ENCODE measurements around the gene RPP25L.
A peak's percentile ranks its signal among the peaks of the same experiment; 100 is the strongest.
"Not testable (repeated sequence)": the region's sequence is repeated elsewhere in the genome, so short reads cannot be mapped to it uniquely, and the experiment has no call there.

The RPP25L gene, protein sequence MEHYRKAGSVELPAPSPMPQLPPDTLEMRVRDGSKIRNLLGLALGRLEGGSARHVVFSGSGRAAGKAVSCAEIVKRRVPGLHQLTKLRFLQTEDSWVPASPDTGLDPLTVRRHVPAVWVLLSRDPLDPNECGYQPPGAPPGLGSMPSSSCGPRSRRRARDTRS

GRCh38 chr9:34611811-34612787 is at the start of gene RPP25L:
RPP25L (minus strand) TSS chr9:34612097; CDS start chr9:34611296, 801 bp downstream.
- DNase-seq (ENCODE audit: low read depth) = peak; percentile 18

- DNase-seq (ENCODE audit: low read depth) = no peak
These were observed 47.8 kb upstream of the RPP25L start for GRCh38 chr9:34659592-34660253.

- no peak for DNase-seq (ENCODE audit: low read depth)
These were observed 46.6 kb upstream of the RPP25L start for GRCh38 chr9:34658461-34658860.

GRCh38 chr9:34656992-34657391 is 45.1 kb upstream of the RPP25L start:
- DNase-seq (ENCODE audit: low read depth) = no peak

DNA sequence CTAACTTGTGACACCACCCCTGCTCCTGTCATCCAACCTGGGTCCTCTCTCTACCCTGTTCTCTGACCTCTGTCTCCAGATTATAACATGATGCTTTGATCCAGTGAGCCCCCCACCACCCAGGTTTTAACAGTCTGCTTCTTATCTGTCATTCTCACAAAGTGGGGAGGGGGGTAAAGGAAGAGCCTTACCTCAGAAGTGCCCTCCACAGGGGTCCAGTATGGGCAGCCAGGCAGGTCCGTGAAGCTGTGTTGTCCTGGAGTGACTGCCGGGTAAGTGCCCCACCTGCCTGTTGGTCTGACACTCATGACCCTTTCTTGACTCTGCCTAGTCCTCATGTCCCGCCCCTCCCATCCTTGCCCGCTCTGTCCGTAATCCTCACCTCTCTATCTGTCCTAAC is 43.5 kb upstream of the RPP25L start:
- no peak for DNase-seq (ENCODE audit: low read depth)

DNA sequence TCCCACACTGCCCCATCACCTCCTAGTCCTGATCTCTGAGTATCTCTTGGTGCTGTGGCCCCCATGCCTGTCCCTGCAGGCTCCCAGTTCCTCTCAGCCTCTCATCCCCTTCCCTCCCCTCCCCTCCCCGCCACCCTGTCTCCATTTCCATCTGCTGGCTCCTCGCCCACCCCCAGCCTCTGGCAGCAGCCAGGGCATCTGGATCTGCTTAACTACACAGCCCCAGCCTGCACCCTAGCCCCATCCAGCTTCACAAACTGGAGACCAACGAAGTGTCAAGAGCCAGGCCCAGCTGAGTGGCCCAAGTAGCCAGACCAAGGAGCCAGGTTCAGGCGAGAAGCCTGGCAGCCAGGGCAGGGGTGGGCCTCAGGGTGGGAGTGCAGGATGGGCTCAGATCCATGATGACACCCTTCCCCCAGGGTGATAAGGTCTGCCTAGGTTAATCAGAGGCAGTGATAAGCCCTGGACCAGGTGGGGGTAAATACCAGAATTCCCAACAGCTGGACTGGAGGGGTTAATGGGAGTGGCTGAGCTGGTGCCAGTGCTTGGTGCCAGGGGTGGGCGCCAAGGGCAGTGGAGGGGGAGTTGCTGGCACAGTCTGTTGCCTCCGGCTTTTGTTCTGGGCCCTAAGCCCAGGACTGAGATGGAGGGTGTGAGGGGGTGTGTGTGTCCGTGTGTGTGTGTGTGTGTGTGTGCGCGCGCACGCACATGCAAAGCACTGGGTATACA is 42.6 kb upstream of the RPP25L start:
- DNase-seq (ENCODE audit: low read depth) = no peak

- DNase-seq (ENCODE audit: low read depth) = no peak
These were observed 41.5 kb upstream of the RPP25L start for GRCh38 chr9:34653151-34654072.

DNA sequence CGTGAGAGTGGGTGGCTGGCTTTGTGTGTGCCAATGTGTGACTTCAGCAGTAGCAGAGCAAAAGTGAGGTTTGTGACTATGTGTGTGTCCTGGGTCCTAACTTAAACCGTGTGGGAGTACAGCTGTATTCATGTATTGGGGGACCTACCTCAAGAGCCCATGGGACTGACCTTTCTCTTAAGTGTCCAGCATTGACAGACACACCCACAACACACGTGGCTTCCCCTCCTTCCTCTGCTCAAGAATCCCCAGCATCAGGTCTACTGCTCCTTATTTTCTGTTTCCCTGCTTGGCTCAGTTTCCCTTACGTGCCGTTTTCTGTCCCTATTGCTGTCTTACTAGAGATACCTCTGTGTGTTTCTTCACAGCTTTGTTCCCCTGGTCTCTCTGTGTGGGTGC is 40.7 kb upstream of the RPP25L start:
- DNase-seq (ENCODE audit: low read depth) = no peak

- no peak for DNase-seq (ENCODE audit: low read depth)
These were observed 40.1 kb upstream of the RPP25L start, which contains the start of gene IL11RA for GRCh38 chr9:34651876-34652601. IL11RA (plus strand) TSS chr9:34652185; CDS start chr9:34655218, 3,033 bp downstream.

DNA sequence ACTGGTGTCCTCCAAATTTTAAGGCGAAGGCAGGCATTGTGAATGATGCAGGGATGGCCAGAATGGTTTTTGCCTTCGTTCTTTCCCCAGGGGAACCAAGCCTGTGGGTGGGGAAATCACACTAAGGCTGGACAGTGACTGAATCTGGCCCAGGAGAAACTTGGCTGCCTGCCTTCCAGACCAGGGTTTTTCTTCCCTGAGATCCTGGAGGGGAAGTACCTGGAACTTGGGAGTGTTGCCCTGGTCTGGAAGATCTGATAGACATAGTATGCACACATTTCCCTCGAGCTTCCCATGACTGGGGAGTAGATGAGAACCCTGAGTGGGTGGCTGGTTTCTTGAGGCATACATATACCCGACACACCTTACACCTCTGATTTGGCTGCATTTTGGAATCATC is 39.4 kb upstream of the RPP25L start:
- DNase-seq (ENCODE audit: low read depth) = no peak

DNA sequence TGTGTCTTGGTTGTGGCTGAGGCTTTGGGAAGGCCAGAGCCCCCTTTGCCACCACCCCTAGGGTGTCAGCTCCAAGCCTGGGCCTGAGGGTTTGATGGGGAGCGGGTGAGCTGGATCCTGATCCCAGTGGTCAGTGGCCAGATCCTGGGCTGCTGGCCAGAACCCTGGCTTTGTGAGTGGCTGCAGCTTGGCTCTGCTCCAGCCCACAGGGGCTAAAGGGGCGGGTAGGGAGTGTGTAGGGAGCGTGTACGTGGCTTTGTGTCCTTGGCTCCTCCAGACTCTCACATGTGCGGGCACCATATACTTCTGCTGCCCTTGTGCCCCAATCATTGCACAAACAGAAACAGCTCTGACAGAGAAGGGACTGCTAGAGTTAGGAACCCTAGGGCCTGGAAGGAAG is 38.9 kb upstream of the RPP25L start:
- no peak for DNase-seq (ENCODE audit: low read depth)

DNA sequence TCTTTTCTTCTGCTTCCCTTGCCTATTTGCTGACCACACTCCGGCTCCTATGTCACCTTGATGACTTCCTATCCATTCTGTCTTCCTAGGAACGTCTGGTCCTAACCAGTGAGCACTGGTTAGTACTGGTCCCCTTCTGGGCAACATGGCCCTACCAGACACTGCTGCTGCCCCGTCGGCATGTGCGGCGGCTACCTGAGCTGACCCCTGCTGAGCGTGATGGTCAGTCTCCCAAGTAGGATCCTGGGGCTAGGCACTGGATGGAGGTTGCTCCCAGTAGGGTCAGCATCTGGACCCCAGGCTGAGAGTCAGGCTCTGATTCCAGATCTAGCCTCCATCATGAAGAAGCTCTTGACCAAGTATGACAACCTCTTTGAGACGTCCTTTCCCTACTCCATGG is 36.8 kb upstream of the RPP25L start:
- DNase-seq (ENCODE audit: low read depth) = no peak

DNA sequence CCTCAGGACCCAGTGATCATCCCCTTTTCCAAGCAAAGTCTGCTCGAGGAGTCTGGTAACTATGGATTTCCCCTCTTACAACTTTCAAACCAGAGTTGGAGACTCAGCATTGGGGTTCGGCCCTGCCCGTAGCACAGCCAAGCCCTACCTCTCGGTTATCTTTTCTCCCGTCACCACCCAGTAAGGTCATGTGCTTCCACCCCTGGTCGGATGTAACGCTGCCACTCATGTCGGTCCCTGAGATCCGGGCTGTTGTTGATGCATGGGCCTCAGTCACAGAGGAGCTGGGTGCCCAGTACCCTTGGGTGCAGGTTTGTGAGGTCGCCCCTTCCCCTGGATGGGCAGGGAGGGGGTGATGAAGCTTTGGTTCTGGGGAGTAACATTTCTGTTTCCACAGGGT is 35.8 kb upstream of the RPP25L start:
- DNase-seq (ENCODE audit: low read depth) = no peak

- no peak for DNase-seq (ENCODE audit: low read depth)
These were observed 35.1 kb upstream of the RPP25L start for GRCh38 chr9:34647084-34647403.

DNA sequence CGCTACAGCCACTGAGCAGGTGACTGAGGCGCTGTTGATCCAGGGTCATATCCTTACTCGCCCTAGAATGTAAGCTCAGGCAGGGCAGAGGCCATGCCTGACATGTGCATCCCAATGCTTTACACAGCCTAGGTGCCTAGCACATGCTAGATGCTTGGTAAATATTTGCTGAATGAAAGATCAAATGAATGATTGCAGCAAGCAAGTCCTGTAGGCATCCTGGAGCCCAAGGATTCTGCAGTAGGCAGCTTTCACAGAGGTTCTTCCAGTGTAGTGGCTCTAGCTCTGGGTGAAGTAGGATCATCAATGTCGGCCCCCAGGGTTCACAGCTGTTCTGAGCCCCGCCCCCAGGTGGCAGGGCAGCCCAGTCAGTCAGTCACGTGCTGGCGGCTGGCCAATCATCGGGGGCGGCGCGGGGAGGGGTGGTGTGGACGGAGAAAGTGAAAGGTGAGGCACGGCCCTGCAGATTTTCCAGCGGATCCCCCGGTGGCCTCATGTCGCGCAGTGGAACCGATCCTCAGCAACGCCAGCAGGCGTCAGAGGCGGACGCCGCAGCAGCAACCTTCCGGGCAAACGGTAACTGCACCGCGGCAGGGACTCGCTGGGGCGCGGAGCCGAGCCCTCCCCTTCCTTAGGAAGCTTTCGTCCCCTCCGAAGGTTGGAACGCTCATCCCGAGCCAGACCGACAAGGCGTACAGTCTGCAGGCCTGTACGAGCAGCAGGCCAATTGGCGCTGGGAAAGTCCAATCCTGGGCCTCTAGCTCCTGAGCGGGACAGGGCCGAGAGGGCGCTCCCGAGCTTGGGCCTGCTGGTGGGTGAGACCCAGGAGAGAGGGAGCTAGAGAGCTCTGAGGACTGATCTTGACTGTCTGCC is 34.5 kb upstream of the RPP25L start, which contains the start of gene GALT:
Gene GALT (plus strand): TSS at position 465 of the 873 bp plus-strand sequence. CDS start 30 bp downstream, at position 495.
- DNase-seq (ENCODE audit: low read depth) = peak; percentile 46

DNA sequence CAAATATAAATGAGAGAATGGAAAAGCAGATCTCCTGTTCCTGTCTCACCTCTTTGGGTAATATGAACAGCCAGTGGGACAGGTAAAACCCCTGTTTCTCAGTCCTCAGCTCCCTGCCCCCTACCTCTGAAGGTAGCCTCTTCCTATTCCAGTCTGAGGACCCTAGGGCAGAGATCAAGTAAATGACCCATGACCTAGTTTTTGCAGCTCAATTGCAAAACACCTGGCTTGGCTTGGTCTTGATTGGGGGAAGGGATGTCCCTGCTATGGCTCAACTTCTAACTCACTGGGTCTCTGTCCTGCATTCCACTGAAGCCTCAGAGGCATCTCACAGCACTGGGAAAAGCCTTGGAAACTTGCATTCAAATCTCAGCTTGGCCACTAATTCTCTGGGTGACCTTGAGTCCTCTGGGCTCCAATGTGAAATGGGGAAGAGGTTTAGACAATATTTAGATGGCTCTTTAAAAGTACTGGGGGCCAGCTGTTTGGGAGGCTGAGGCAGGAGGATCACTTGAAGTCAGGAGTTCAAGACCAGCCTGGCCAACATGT is 32.9 kb upstream of the RPP25L start:
- DNase-seq (ENCODE audit: low read depth) = no peak

- DNase-seq (ENCODE audit: low read depth) = no peak
These were observed 30.8 kb upstream of the RPP25L start for GRCh38 chr9:34642679-34643078.

DNA sequence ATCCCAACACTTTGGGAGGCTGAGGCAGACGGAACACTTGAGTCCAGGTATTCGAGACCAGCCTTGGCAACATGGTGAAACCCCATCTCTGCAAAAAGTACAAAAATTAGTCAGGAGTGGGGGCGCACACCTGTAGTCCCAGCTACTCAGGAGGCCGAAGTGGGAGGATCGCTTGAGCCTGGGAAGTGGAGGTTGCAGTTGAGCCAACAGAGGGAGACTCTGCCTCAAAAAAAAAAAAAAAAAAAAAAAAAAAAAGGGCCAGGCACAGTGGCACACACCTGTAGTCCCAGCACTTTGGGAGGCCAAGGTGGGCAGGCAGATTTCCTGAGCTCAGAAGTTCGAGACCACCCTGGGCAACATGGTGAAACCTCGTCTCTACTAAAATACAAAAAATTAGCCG is 27.4 kb upstream of the RPP25L start:
- not testable (repeated sequence) for DNase-seq (ENCODE audit: low read depth)

- DNase-seq (ENCODE audit: low read depth) = no peak
These were observed 26.2 kb upstream of the RPP25L start for GRCh38 chr9:34638138-34638445.
